ENCODE measurements around the gene CEP170B.
"Not testable (repeated sequence)": the region's sequence is repeated elsewhere in the genome, so short reads cannot be mapped to it uniquely, and the experiment has no call there.

The CEP170B gene

DNA sequence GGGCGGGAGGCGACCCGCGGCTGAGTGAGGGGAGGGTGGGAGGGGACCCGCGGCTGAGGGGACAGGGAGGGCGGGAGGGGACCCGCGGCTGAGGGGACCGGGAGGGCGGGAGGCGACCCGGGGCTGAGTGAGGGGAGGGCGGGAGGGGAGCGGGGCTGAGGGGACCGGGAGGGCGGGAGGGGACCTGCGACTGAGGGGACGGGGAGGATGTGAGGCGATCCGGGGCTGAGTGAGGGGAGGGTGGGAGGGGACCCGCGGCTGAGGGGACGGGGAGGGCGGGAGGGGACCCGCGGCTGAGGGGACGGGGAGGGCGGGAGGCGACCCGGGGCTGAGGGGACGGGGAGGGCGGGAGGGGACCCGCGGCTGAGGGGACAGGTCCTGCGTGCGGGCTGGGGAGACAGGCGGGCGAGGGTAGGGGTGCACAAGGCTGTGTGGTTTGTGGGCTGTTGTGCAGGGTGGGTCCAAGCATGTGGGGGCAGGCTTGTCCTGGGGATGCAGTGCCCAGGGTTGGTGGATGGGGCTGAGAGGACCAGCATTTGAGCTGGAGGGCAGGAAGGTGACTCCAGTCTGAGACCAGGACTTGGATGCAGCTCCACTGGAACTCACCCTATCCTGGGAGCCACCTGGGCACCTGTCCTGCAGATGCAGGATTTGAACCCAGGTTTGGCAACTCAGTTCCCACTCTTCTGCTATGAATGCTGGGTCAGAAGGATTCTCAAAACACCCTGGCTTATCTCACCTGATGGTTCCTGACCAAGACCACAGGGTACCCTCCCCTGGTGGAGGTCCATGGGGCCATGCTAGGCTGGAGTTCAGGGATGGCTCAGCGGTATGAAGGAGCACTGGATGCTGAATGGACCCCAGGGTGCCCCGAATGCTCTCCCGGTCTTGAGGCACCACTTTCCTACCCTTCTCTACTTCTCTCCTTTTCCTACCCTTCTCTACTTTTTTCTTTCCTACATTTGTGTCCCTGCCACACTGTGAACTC is 69.0 kb downstream of the CEP170B start:
- no peak for DNase-seq

DNA sequence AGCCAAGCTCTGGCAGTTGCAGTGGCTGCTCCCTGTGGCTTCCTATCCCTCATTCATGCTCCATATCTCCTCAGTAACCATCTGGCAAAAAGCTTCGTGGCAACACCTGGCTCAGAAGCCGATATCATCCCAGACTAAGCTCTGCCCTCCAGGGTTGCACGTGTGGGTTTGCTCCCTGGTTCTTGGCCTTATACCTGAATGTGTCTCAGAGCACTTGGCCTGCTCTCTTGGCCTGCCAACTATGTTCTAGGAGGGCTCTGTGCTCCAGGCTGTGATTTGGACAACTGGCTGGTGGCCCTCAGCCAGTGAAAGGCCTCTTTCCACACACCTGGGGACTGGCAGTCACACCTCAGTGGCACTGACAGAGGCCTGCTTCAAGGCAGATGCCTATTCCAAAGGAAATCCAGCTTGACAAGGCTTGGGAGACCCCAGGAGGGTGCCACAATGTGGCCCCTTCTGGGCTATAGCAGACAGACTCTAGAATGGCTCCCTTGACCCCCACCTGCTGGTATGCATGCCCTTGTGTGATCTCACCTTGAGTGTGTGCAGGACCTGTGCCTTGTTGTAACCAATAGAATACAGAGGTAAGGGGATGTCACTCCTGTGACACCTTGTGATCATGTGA is 70.1 kb downstream of the CEP170B start:
- no peak for DNase-seq

GRCh38 chr14:104935955-104936354 is 70.9 kb downstream of the CEP170B start:
- no peak for DNase-seq

DNA sequence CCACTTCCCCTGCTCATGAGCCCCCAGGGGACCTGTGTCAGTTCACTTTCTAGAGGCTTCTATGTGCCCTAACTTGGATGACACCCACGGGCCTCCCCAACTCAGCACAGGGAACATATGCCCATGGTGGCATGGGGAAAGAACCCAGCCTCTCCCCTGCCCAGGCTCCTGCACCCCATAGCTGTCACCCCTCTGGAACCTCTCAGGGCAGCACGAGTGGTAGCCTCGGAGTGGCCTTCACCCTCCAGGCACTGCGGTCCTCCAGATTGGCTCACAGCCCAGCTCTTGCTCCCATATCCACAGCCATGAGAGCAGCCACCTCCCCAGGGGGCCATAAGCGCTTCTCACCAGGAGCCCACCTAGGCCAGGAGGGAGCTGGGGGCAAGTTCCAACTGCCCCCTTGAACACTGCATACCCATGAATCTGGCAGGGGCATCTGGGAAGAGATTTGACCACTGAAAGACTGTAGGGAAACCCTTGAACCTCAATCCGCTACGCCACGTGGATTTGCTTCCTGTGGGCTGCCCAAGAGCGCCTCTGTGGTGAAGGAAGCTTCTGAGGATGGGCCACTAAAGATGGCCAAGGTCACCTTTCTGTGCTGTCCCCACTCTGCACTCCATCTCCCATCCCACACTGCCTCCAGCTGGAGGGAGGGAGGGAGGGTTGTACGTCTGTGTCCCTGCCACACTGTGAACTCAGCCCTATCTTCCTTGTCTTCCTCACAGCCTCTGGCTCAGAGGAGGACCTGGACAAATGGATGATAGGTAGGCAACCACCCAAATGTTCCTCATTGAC is 71.5 kb downstream of the CEP170B start:
- DNase-seq = no peak

DNA sequence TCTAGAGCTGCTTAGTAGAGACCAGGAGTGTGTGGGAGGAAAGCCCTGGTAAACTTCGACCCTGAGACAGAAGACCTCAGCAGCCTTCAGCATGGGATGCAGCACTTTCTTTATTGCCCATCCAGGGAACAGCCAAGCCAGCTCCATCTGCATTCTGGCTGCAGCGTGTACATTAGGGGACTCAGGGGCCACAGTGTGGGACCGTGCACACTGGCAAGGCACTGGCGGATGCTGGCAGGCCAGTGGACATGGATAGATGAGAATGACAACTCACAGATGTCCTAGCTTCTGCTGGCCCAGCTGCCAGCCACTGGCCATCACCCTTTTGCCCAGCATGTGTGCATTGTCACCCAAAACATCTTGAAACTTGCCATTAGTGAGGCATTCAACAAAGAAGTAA is 72.1 kb downstream of the CEP170B start:
- no peak for DNase-seq

DNA sequence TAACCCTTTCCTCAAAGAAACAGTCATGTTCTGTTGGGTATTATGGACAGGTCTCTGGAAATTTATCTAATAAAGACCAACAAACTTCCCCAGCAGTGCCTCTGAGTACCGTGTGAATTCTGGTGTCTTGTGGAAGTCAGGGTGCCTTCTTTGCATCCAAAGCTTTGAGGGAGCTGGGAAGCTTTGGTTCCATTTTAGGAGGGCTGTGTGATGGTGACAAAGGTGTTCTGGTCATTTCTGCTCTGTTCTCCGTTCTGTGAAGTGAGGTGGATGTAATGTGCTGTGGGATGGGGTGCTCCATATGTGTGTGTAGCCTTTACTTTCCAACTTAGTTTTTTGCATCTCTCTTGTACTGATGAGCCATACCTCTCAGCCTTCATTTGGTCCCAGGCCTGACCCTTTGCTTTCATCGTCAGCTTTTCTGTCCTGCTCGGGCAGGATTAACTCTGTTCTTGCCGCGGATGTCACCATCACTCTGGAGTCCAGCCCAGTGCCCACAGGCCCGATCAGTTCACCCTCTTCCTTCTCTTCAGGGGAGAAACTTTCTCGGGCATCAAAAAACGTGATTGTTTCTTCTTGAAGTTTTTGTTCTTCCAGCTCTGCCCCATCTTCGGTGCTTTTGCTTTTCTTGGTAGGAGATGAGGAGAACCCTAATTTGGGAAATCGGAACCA is 72.8 kb downstream of the CEP170B start:
- no peak for DNase-seq

- DNase-seq = no peak
These were observed 73.4 kb downstream of the CEP170B start for GRCh38 chr14:104938436-104938835.

- no peak for DNase-seq
These were observed 73.9 kb downstream of the CEP170B start for GRCh38 chr14:104938960-104939359.

GRCh38 chr14:104939666-104940410 is 74.8 kb downstream of the CEP170B start:
- DNase-seq = no peak

GRCh38 chr14:104940526-104941150 is 75.6 kb downstream of the CEP170B start:
- no peak for DNase-seq

DNA sequence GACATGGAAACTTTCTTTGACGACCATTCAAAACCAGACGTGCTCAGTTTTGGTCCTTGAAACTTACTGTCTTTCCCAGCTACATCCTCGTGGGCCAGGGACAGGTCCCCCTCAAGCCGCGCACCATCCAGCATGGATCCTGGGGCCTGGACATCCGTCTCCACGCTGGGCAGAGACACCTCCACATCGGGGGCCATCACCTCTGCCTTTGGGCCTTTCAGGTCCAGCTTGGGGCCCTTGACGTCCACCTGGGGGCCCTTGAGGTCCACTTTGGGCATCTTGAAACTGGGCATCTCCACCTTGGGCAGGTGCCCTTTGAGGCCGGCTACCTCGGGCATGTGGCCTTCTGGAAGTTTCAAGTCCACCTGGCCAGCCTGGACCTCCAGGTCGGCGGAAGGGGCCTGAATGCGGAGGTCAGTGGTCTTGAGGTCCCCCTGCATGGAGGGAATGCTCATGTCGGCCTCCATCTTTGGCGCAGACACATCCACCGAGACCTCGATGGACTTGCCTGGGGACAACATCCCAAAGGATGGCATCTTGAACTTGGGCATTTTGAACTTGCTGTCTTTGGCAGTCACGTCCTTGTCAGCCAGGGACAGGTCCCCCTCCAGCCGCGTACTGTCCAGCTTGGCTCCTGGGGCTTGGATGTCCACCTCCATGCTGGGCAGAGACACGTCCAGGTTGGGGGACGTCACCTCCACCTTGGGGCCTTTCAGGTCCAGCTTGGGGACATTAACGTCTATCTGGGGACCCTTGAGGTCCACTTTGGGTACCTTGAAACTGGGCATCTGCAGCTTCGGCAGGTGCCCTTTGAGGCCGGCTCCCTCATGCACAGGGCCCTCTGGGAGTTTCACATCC is 76.7 kb downstream of the CEP170B start:
- no peak for DNase-seq

GRCh38 chr14:104942586-104942985 is 77.5 kb downstream of the CEP170B start:
- DNase-seq = no peak

DNA sequence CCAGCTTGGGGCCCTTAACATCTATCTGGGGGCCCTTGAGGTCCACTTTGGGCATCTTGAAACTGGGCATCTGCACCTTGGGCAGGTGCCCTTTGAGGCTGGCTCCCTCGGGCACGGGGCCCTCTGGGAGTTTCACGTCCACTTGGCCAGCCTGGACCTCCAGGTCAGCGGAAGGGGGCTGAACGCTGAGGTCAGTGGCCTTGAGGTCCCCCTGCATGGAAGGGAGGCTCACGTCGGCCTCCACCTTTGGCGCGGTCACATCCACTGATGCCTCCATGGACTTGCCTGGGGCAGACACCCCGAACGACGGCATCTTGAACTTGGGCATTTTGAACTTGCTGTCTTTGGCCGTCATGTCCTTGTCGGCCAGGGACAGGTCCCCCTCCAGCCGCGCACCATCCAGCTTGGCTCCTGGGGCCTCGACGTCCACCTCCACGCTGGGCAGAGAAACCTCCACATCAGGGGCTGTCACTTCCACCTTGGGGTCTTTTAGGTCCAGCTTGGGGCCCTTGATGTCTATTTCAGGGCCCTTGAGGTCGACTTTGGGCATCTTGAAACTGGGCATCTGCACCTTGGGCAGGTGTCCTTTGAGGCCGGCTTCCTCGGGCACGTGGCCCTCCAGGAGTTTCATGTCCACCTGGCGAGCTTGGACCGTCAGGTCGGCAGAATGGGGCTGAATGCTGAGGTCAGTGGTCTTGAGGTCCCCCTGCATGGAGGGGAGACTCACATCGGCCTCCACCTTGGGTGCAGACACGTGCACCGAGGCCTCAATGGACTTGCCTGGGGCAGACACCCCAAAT is 78.3 kb downstream of the CEP170B start:
- not testable (repeated sequence) for DNase-seq

DNA sequence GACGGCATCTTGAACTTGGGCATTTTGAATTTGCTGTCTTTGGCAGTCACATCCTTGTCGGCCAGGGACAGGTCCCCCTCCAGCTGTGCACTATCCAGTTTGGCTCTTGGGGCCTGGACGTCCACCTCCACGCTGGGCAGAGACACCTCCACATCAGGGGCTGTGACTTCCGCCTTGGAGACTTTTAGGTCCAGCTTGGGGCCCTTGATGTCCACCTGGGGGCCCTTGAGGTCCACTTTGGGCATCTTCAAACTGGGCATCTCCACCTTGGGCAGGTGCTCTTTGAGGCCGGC is 78.9 kb downstream of the CEP170B start:
- DNase-seq = not testable (repeated sequence)

DNA sequence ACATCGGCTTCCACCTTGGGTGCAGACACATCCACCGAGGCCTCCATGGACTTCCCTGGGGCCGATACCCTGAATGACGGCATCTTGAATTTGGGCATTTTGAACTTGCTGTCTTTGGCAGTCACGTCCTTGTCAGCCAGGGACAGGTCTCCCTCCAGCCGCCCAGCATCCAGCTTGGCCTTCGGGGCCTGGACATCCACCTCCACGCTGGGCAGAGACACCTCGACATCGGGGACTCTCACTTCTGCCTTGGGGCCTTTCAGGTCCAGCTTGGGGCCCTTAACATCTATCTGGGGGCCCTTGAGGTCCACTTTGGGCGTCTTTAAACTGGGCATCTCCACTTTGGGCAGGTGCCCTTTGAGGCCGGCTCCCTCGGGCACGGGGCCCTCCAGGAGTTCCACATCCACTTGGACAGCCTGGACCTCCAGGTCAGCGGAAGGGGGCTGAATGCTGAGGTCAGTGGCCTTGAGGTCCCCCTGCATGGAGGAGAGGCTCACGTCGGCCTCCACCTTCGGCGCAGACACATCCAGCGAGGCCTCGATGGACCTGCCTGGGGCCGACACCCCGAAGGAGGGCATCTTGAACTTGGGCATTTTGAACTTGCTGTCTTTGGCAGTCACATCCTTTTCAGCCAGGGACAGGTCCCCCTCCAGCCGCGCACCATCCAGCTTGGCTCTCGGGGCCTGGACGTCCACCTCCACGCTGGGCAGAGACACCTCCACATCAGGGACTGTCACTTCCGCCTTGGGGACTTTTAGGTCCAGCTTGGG is 79.6 kb downstream of the CEP170B start:
- DNase-seq = not testable (repeated sequence)

GRCh38 chr14:104945266-104945665 is 80.2 kb downstream of the CEP170B start:
- not testable (repeated sequence) for DNase-seq

Measured in Kasumi-1 (cell line).